ENCODE data around the gene FOLH1.
"Not testable (repeated sequence)": the region's sequence is repeated elsewhere in the genome, so short reads cannot be mapped to it uniquely, and the experiment has no call there.

The FOLH1 gene

GRCh38 chr11:49208006-49208721 is at the start of gene FOLH1:
TSS of gene FOLH1 (minus strand) at chr11:49208602. CDS start at chr11:49208409, 193 bp downstream.
- no peak for DNase-seq (ENCODE audit: low read depth)

- DNase-seq (ENCODE audit: low read depth) = not testable (repeated sequence)
These were observed 46.7 kb upstream of the FOLH1 start for GRCh38 chr11:49255148-49255547.

- DNase-seq (ENCODE audit: low read depth) = not testable (repeated sequence)
These were observed 42.8 kb upstream of the FOLH1 start for GRCh38 chr11:49251212-49251611.

- not testable (repeated sequence) for DNase-seq (ENCODE audit: low read depth)
These were observed 42.2 kb upstream of the FOLH1 start for GRCh38 chr11:49250398-49251115.

GRCh38 chr11:49249363-49249762 is 41.0 kb upstream of the FOLH1 start:
- DNase-seq (ENCODE audit: low read depth) = not testable (repeated sequence)

- DNase-seq (ENCODE audit: low read depth) = not testable (repeated sequence)
These were observed 25.3 kb upstream of the FOLH1 start for GRCh38 chr11:49233685-49234084.

GRCh38 chr11:49233019-49233418 is 24.6 kb upstream of the FOLH1 start:
- not testable (repeated sequence) for DNase-seq (ENCODE audit: low read depth)

- not testable (repeated sequence) for DNase-seq (ENCODE audit: low read depth)
These were observed 23.3 kb upstream of the FOLH1 start for GRCh38 chr11:49231725-49232124.

DNA sequence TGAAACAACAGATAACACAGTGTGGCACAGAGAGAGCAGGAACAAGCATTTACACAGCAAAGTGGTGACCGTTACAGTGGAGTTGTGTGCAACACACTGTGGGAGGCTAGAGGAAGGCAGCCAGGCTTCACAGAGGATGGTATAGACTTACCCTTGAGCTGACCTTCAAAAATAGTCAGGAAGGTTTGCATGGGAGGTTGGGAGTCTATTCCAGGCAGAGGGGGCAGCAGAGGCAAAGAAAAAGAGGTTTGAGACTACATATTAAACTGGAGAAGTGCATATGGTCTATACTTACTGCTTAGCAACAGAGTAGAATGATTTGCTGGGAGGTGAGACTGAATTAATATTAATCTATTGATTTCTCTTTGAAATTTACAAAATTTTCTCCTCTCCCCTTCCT is 22.1 kb upstream of the FOLH1 start:
- not testable (repeated sequence) for DNase-seq (ENCODE audit: low read depth)

DNA sequence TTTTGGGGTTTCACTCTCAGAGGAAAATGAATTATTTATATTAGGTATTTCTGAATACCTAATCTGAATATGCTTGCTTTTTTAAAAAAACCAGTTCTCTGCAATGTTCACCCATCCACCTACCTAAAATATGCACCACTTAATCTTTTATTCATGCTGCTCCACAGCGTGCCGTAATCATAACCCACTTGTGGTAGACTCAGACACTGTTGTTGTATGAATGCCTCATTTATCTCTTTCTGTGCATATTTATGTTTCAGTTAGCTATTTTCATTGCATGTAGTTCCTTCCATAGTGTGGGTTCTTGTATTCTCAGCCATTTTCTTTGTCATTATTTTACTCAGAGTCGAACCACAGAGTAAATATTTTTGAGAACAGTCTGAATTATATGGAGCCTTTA is 21.6 kb upstream of the FOLH1 start:
- DNase-seq (ENCODE audit: low read depth) = not testable (repeated sequence)

GRCh38 chr11:49229136-49229535 is 20.7 kb upstream of the FOLH1 start:
- DNase-seq (ENCODE audit: low read depth) = not testable (repeated sequence)

- DNase-seq (ENCODE audit: low read depth) = not testable (repeated sequence)
These were observed 16.9 kb upstream of the FOLH1 start for GRCh38 chr11:49225255-49225785.

DNA sequence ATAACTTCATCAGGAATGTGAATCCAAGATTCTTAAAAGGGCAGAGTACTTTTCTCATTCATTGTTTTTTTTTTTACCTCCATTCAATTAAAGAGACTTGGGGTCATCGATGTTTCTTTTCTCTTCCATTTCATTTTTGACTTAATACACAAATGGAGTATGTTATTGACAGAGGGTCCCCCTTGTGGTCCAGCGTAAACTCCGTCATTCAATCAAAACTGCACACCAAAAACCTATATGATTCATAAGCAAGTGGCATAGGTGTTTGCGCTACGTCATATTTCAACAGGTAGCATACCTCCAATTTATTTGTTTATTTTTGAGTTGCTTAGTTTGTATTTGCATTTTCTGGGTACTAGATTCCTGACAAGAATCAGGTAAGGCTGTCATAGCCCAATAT is 12.7 kb upstream of the FOLH1 start:
- DNase-seq (ENCODE audit: low read depth) = no peak

GRCh38 chr11:49213026-49213560 is 4.7 kb upstream of the FOLH1 start:
- DNase-seq (ENCODE audit: low read depth) = no peak

DNA sequence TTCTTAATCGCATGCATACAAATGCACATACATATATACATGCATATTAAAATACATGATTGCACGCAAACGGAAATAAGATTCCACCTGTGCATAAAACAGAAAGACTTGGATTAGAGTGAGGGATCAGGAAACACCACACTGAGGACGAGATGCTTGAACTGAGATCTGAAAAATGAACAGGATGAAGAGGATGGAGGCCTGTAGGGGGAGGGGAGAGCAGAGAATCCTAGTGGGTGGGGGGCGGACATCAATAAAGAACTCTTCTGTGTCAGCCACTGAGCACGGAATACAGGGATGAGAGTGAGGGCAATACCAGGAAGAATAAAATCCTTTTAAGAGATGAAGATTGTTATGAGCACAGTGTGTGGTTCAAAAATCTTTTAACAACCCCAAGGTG is 1.4 kb downstream of the FOLH1 start:
- DNase-seq (ENCODE audit: low read depth) = not testable (repeated sequence)

- no peak for DNase-seq (ENCODE audit: low read depth)
These were observed 6.0 kb downstream of the FOLH1 start for GRCh38 chr11:49202287-49202976.

DNA sequence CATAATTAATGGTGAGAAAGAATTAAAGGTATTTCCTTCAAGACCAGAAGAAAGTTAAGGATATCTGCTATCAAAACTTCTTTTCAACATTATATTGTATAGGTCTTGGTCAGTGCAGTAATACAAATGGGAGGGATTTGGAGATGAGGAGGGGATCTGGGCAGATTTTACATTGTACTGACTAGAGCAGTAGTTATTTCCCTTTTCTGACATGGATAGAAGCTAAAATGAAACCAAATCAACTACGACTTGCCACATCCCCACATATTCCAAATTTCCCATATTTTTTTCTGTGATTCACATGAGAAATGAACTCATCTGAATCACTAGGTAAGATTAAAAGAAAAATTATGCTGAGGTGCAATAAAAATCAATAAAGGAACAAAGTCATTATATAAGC is 11.6 kb downstream of the FOLH1 start:
- not testable (repeated sequence) for DNase-seq (ENCODE audit: low read depth)

- not testable (repeated sequence) for DNase-seq (ENCODE audit: low read depth)
These were observed 12.4 kb downstream of the FOLH1 start for GRCh38 chr11:49196002-49196401.

DNA sequence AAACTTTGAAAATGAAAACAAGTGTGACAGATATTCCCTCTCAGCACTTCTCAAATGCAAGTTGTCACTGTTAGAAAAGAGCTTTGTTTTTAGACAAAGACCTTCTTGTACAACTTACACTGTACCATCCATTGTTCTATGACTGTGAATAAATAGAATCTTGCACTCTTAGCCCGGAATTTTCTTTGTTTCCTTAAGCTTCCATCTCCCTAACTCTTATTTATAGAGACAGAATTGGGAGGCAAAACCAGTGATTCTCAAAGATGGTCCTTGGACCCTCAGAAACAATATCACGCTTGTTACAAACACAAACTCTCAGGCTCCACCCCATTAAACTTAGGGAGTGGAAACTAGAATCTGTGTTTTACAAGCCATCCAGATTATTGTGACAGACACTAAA is 18.1 kb downstream of the FOLH1 start:
- DNase-seq (ENCODE audit: low read depth) = not testable (repeated sequence)

- DNase-seq (ENCODE audit: low read depth) = not testable (repeated sequence)
These were observed 22.2 kb downstream of the FOLH1 start for GRCh38 chr11:49186225-49186624.

DNA sequence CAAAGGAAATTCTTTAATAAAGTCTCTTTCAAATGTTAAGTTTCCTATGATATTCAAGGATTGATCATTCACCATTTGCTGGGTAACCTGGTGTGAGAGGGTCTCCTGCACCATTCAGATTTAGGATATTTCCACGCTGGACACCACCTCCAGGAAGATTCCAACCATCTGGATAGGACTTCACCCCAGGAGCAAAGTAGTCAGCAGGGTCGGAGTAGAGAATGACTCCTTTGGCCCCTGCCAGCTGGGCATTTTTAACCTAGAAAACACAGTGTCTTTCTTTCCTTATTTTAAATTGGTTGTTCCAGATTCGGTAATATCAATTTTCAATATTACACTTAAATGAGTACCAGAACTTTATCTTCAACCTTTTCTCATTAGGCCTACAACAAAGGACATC is 22.8 kb downstream of the FOLH1 start:
- not testable (repeated sequence) for DNase-seq (ENCODE audit: low read depth)

GRCh38 chr11:49184756-49185155 is 23.6 kb downstream of the FOLH1 start:
- not testable (repeated sequence) for DNase-seq (ENCODE audit: low read depth)
